ENCODE data around the gene TTLL9. TPM values are rescaled to one million over a fixed set of nuclear protein-coding genes. Genes with fewer than 3 reads are reported as not detected.
A peak's percentile ranks its signal among the peaks of the same experiment; 100 is the strongest.

TTLL9 gene
- total and polyA plus RNA-seq, 2 of the 13 experiments (the other 11 are each of a cell fraction or from before 2014, with no cell fraction given): not detected

- CTCF ChIA-PET (ENCODE audit: low intra/inter-chr PET ratio, low total read pairs): no interaction called here
These were observed 27.1 kb downstream of the TTLL9 start for GRCh38 chr20:31897541-31897940.

More at GRCh38 chr20:31897541-31897940, 27.1 kb downstream of the TTLL9 start:
- WGBS (ENCODE audit: low lambda C conversion rate): 28% methylated on average over 8 of the region's 9 CpGs
- no peak for ATAC-seq
- H3K27ac ChIP-seq (ENCODE audit: extremely low read length, insufficient read depth, low read length): no peak overlapping the region
- in situ Hi-C loops (cut with HindIII; ENCODE audit: extremely low pct_ligation_motif_present, low pct_unique_long_range_greater_than_20kb) (no loop called here), intact Hi-C loops (cut with micrococcal nuclease; ENCODE audit: unreplicated experiment) (no loop called here)
- no peaks in the 10 kb centered on the region for H3K9me3 ChIP-seq (ENCODE audit: low read length)
- no peak overlapping the region for H3K9ac ChIP-seq (ENCODE audit: insufficient read depth, low read depth, low read length)
- no peak overlapping the region for H3K4me2 ChIP-seq (ENCODE audit: low read depth, low read length)
- POLR2A ChIA-PET: no interaction called here
- no peaks in the 10 kb centered on the region for H4K20me1 ChIP-seq (ENCODE audit: insufficient read depth, low read length)
- H3K79me2 ChIP-seq (ENCODE audit: insufficient read depth, low read length): no peaks in the 10 kb centered on the region
- no peak for DNase-seq (ENCODE audit: low spot score)
- no peaks in the 10 kb centered on the region for H3K36me3 ChIP-seq (replicated peaks in 1 of 2; ENCODE audit: control insufficient read depth in 1 of 2, insufficient read depth in 2 of 2, low read length in 2 of 2)
- no peak overlapping the region for H3K4me3 ChIP-seq (replicated peaks in 1 of 3; ENCODE audit: insufficient read depth in 1 of 3, low read depth in 2 of 3, low read length in 3 of 3)
- H2AFZ ChIP-seq (ENCODE audit: low read length): no peak overlapping the region
- no TSS peak for BruUV-seq (replicated peaks)
- no peak for FAIRE-seq
- no peak for TF ChIP-seq ZKSCAN8 (CRISPR knock-in tag; IDR thresholded peaks at IDR 0.05; ENCODE audit: borderline replicate concordance)
- 0 out of 2 replicates have a peak, but pooled peaks have one; percentile 9 for TF ChIP-seq ZNF687 (CRISPR knock-in tag; IDR thresholded peaks at IDR 0.05)
- H3K4me1 ChIP-seq (ENCODE audit: insufficient read depth, low read length): no peaks in the 10 kb centered on the region
- H3K27me3 ChIP-seq (ENCODE audit: control insufficient read depth in 1 of 2, insufficient read depth in 2 of 2, low read length in 2 of 2): peaks cover 4 to 29% of the 10 kb centered on the region in 2 experiments; a peak in 4 of 5 replicates

Data from HepG2 (cell line).